ENCODE data around the gene BCL2L1.
"Not testable (repeated sequence)": the region's sequence is repeated elsewhere in the genome, so short reads cannot be mapped to it uniquely, and the experiment has no call there.

BCL2L1 gene

DNA sequence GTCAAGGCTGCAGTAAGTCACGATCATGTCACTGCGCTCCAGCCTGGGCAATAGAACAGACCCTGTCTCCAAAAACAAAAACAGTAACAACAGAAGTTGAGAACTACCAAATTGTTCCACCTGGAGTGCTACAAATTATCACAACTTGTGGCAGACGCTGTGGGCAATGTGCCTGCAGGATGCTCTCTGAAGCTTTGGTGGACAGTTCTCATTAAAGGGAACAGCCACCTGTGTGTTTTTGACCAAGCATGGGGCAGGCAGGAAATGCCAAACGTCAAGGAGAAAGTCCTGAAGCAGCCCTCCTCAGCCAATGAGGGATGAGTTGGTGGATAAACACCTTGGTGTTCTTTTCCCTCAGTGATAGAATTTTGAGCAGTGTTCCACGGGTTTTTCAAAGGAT lies 69.1 kb downstream of the BCL2L1 start:
- no peak for DNase-seq (ENCODE audit: low read depth)
- TF ChIP-seq, protein P1, sequence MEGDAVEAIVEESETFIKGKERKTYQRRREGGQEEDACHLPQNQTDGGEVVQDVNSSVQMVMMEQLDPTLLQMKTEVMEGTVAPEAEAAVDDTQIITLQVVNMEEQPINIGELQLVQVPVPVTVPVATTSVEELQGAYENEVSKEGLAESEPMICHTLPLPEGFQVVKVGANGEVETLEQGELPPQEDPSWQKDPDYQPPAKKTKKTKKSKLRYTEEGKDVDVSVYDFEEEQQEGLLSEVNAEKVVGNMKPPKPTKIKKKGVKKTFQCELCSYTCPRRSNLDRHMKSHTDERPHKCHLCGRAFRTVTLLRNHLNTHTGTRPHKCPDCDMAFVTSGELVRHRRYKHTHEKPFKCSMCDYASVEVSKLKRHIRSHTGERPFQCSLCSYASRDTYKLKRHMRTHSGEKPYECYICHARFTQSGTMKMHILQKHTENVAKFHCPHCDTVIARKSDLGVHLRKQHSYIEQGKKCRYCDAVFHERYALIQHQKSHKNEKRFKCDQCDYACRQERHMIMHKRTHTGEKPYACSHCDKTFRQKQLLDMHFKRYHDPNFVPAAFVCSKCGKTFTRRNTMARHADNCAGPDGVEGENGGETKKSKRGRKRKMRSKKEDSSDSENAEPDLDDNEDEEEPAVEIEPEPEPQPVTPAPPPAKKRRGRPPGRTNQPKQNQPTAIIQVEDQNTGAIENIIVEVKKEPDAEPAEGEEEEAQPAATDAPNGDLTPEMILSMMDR (IDR thresholded peaks at IDR 0.05; ENCODE audit: control insufficient read depth, insufficient read depth, low read depth, low read length, missing control alignments) = no peak
- no peak overlapping the region for H3K4me3 ChIP-seq (ENCODE audit: control insufficient read depth, low read depth, low read length)

DNA sequence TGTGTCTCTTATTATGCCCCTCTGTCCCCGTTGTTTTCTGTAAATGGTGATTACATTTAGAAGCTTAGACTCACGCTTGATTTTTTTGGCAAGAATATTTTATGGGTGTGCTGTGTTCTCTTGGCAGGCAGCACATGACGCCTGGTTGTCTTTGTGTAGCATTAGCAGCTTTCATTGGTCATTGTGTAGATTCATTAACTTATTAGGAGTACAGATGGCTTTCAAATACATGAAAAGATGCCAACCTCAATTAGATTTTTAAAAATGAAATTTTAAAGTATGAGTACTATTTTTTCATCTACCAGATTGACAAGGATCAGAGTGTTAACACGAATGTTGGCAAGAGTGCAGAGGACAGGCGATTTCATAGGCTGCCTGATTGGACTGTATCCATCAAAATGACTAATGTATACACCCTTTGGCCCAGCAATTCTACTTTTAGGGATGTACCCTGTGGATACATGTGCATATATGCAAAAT lies 69.7 kb downstream of the BCL2L1 start:
- peak; percentile 39 for DNase-seq (ENCODE audit: low read depth)
- no peak overlapping the region for H3K4me3 ChIP-seq (ENCODE audit: control insufficient read depth, low read depth, low read length)
- TF ChIP-seq, protein P1 (IDR thresholded peaks at IDR 0.05; ENCODE audit: control insufficient read depth, insufficient read depth, low read depth, low read length, missing control alignments) = no peak

DNA sequence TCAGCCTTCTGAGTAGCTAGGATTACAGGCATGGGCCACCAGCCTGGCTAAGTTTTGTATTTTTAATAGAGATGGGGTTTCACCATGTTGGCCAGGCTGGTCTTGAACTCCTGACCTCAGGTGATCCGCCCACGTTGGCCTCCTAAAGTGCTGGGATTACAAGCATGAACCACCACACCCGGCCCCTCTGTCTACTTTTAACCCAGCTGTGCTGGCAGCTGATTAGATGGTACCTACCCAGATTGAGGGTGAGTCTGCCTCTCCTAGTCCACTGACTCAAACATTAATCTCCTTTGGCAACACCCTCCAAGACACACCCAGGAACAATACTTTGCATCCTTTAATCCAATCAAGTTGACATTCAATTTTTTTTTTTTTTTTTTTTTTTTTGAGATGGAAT lies 74.6 kb downstream of the BCL2L1 start:
- DNase-seq (ENCODE audit: low read depth); H3K4me3 ChIP-seq (ENCODE audit: control insufficient read depth, low read depth, low read length): not testable (repeated sequence)

DNA sequence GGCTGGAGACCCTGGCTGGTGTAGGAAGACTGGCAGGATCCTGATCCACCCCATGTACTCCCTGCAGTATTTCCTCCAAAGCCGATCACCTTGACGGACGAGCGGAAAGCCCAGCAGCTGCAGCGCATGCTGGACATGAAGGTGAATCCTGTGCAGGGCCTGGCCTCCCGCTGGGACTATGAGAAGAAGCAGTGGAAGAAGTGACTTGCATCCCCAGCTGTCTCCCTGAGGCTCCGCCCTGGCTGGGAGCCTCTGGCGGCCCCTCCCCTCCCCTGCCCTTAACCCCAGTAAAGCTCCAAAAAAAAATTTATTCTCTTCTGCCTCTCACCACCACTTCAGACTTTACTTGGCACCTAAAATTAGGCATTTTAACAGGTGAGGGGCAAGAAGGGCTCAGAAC lies 78.0 kb downstream of the BCL2L1 start:
- DNase-seq (ENCODE audit: low read depth) = no peak
- no peak overlapping the region for H3K4me3 ChIP-seq (ENCODE audit: control insufficient read depth, low read depth, low read length)
- TF ChIP-seq, protein P1 (IDR thresholded peaks at IDR 0.05; ENCODE audit: control insufficient read depth, insufficient read depth, low read depth, low read length, missing control alignments) = no peak

DNA sequence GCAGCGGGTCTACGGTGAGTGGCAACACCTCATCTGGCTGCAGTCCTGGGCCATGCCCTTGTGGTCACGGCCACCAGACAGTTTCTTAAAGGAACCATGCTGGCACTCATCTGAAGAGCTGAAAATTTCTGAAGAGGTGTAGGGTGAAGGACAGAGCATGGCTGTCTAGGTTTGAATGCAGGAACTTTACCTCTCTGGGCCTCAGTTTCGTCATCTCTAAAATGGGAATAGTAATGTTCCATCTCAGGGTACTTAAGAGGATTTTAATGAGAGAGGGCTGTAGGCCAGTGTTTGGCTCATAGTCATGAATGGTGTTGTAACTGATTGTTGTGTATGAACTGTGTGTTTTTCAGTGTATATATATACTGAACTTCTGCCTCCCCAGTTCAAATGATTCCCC lies 79.1 kb downstream of the BCL2L1 start:
- no peak overlapping the region for H3K4me3 ChIP-seq (ENCODE audit: control insufficient read depth, low read depth, low read length)
- DNase-seq (ENCODE audit: low read depth) = no peak
- TF ChIP-seq, protein P1 (IDR thresholded peaks at IDR 0.05; ENCODE audit: control insufficient read depth, insufficient read depth, low read depth, low read length, missing control alignments) = no peak

DNA sequence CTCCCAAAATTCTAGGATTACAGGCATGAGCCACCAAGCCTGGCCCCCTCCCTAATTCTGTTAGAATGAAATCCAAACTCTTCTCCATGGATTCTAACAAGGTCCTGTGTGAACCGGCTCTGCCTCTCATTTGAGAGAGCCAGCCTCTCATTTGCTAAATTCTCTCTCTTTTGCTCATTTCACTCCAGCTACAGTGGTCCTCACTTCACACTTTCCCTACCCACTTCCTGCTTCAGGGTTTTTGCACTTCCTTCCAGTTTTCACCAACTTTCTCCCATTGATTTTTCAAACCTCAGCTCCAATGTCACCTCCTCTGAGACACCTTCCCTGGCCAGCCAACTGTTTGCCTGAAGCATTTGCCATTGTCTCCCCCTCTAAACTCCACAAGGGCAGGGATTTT lies 79.8 kb downstream of the BCL2L1 start:
- DNase-seq (ENCODE audit: low read depth) = no peak
- no peak overlapping the region for H3K4me3 ChIP-seq (ENCODE audit: control insufficient read depth, low read depth, low read length)
- TF ChIP-seq, protein P1 (IDR thresholded peaks at IDR 0.05; ENCODE audit: control insufficient read depth, insufficient read depth, low read depth, low read length, missing control alignments) = no peak

DNA sequence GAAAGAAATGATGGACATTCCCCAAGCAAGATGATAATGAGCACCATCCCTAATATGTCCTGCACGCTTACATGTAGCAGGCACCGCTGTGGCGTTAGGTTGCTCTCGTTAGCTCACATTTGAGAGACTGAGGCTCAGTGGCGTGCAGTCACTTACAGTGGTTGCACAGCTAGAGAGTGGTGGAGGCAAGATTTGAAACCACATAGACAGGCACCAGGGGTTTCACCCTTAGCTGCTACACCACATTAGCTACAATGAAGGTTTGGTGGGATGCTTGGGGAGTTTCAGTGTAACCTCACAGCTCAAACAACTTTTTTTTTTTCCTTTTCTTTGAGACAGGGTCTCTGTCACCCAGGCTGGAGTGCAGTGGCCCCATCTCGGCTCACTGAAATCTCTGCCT lies 81.3 kb downstream of the BCL2L1 start:
- no peak overlapping the region for H3K4me3 ChIP-seq (ENCODE audit: control insufficient read depth, low read depth, low read length)
- TF ChIP-seq, protein P1 (IDR thresholded peaks at IDR 0.05; ENCODE audit: control insufficient read depth, insufficient read depth, low read depth, low read length, missing control alignments) = no peak
- no peak for DNase-seq (ENCODE audit: low read depth)
